ENCODE results near the gene RNF13. TPM values are rescaled to one million over a fixed set of nuclear protein-coding genes. Genes with fewer than 3 reads are reported as not detected.

Gene RNF13
- total and polyA plus RNA-seq, 2 of the 4 experiments (the other 2 are of a cell fraction) = 12.8 to 29.8 TPM

- POLR2A ChIA-PET (ENCODE audit: unreplicated experiment) = no interaction called here
- intact Hi-C loops (cut with micrococcal nuclease) = no loop called here
- TF ChIP-seq POLR2A (IDR thresholded peaks at IDR 0.05; ENCODE audit: low read depth, low read length) = no peak
- peak; percentile 71 for TF ChIP-seq MAFK (IDR thresholded peaks at IDR 0.05; ENCODE audit: low read depth, low read length)
Measured at GRCh38 chr3:149768704-149769103, 44.3 kb upstream of the RNF13 start.

More at GRCh38 chr3:149768704-149769103, 44.3 kb upstream of the RNF13 start:
- WGBS, 2 experiments (ENCODE audit: extremely low coverage in 2 of 2, insufficient read length in 1 of 2) = no CpG with 5 or more reads among the region's 6 CpGs
- peaks cover 26% of the 10 kb centered on the region for H3K27me3 ChIP-seq (ENCODE audit: control insufficient read depth, insufficient read depth, low read length)
- H3K9me3 ChIP-seq (ENCODE audit: control insufficient read depth, insufficient read depth, low read length) = no peaks in the 10 kb centered on the region
- no peak overlapping the region for H3K23ac ChIP-seq (ENCODE audit: low read depth, low read length)
- no peak for ATAC-seq (ENCODE audit: low read depth)
- no peak overlapping the region for H2AFZ ChIP-seq (replicated peaks; ENCODE audit: low read length, poor library complexity)
- no TSS peak for BruUV-seq (replicated peaks)
- CTCF ChIA-PET = interaction anchor here (5.5 kb wide), 1 partner anchor 40 kb away, joined by 58 read pairs; no protein-coding TSS in a partner anchor
- no peak overlapping the region for H3K4ac ChIP-seq (ENCODE audit: low read depth, low read length)
- H3K18ac ChIP-seq (ENCODE audit: low read depth, low read length) = no peak overlapping the region
- H4K20me1 ChIP-seq (ENCODE audit: insufficient read depth, low read length) = no peaks in the 10 kb centered on the region
- no peaks in the 10 kb centered on the region for H3K4me1 ChIP-seq (ENCODE audit: control insufficient read depth, insufficient read depth, low read length)
- no peak overlapping the region for H2AK9ac ChIP-seq (replicated peaks; ENCODE audit: low read depth, low read length, poor library complexity)
- H2AK5ac ChIP-seq (ENCODE audit: low read depth, low read length) = no peak overlapping the region
- no peak overlapping the region for H2BK20ac ChIP-seq (ENCODE audit: low read depth, low read length)
- in situ Hi-C loops (cut with MboI; ENCODE audit: low sequenced_read_pairs) (no loop called here), dilution Hi-C loops (cut with HindIII; ENCODE audit: low sequenced_read_pairs, unreplicated experiment) (no loop called here)
- H3K14ac ChIP-seq (replicated peaks; ENCODE audit: low read depth, low read length) = no peak overlapping the region
- no peak overlapping the region for H4K5ac ChIP-seq (ENCODE audit: low read depth, low read length)
- no peak overlapping the region for H2BK5ac ChIP-seq (ENCODE audit: low read depth, low read length, poor library complexity, severe bottlenecking)
- H3K4me2 ChIP-seq (ENCODE audit: low read depth, low read length) = no peak overlapping the region
- no peak overlapping the region for H3K4me3 ChIP-seq (ENCODE audit: insufficient read depth, low read depth, low read length)
- H4K8ac ChIP-seq (ENCODE audit: low read depth in 2 of 2, low read length in 2 of 2) = no peak overlapping the region
- H4K91ac ChIP-seq (ENCODE audit: insufficient read depth, low read depth, low read length) = no peak overlapping the region
- no peak overlapping the region for H3K27ac ChIP-seq (ENCODE audit: insufficient read depth, low read length)
- no peaks in the 10 kb centered on the region for H3K36me3 ChIP-seq (ENCODE audit: control insufficient read depth, insufficient read depth, low read length)
- no peak overlapping the region for H2BK120ac ChIP-seq (ENCODE audit: low read depth, low read length)
- H3K9ac ChIP-seq (ENCODE audit: low read depth, low read length) = no peak overlapping the region
- no peak for DNase-seq
- H2BK15ac ChIP-seq (ENCODE audit: low read depth, low read length) = no peak overlapping the region
- no peaks in the 10 kb centered on the region for H3K79me1 ChIP-seq (ENCODE audit: low read depth in 1 of 2, low read length in 2 of 2)
- peaks cover 2% of the 10 kb centered on the region; the same call in 1 of the 2 replicates for H3K9me1 ChIP-seq (ENCODE audit: insufficient read depth, low read length)
- H3K56ac ChIP-seq (ENCODE audit: extremely low read depth, insufficient read depth, low read length) = no peak overlapping the region

Data from IMR-90 (cell line).